Endothelial cell (in vitro differentiated cells): ENCODE measurements around the gene TKFC. TPM values are rescaled to one million over a fixed set of nuclear protein-coding genes. Genes with fewer than 3 reads are reported as not detected.
A peak's percentile ranks its signal among the peaks of the same experiment; 100 is the strongest.

Experiments
- DNase-seq: peaks from one replicate; pipeline ENCODE4 v3.0.0; 2021; ENCODE audit warnings: low spot score
- H3K27ac Mint-ChIP-seq: one replicate; pipeline ENCODE4 v1.8.0; 2021; ENCODE audit warnings: mixed read lengths, inconsistent platforms; ENCODE audit not compliant: unreplicated experiment
- H3K27me3 Mint-ChIP-seq: one replicate; pipeline ENCODE4 v1.8.0; 2021; ENCODE audit warnings: mild to moderate bottlenecking, moderate library complexity, mixed read lengths, inconsistent platforms; ENCODE audit not compliant: unreplicated experiment
- H3K36me3 Mint-ChIP-seq: one replicate; pipeline ENCODE4 v1.8.0; 2021; ENCODE audit warnings: mild to moderate bottlenecking, low read depth, mixed read lengths, inconsistent platforms; ENCODE audit not compliant: unreplicated experiment
- H3K4me1 Mint-ChIP-seq: one replicate; pipeline ENCODE4 v1.8.0; 2021; ENCODE audit warnings: mild to moderate bottlenecking, mixed read lengths, inconsistent platforms; ENCODE audit not compliant: unreplicated experiment
- H3K4me3 Mint-ChIP-seq: one replicate; pipeline ENCODE4 v1.8.0; 2021; ENCODE audit warnings: mild to moderate bottlenecking, mixed read lengths, inconsistent platforms; ENCODE audit not compliant: unreplicated experiment
- H3K9me3 Mint-ChIP-seq: one replicate; pipeline ENCODE4 v1.8.0; 2021; ENCODE audit warnings: mixed read lengths, inconsistent platforms; ENCODE audit not compliant: unreplicated experiment
- total RNA-seq: library from RNA; stranded (reverse); fragmentation: NEBNext Ultra II Directional; extraction: Animal tissue kit (Norgen Biotek cat#: 25700); gene quantifications from one replicate; pipeline ENCODE4 v1.2.1, GENCODE V29; 2021; ENCODE audit not compliant: unreplicated experiment
- TF ChIP-seq, protein P1 (sequence below): fragments of 200-600 bp; sonication (generic); IDR thresholded peaks from one replicate; pipeline ENCODE4 v1.5.0; 2021; ENCODE audit warnings: antibody characterized with exemption; ENCODE audit not compliant: unreplicated experiment

Gene TKFC
- total RNA-seq, 1 donor from 2014 or later = 53.1 TPM

DNA sequence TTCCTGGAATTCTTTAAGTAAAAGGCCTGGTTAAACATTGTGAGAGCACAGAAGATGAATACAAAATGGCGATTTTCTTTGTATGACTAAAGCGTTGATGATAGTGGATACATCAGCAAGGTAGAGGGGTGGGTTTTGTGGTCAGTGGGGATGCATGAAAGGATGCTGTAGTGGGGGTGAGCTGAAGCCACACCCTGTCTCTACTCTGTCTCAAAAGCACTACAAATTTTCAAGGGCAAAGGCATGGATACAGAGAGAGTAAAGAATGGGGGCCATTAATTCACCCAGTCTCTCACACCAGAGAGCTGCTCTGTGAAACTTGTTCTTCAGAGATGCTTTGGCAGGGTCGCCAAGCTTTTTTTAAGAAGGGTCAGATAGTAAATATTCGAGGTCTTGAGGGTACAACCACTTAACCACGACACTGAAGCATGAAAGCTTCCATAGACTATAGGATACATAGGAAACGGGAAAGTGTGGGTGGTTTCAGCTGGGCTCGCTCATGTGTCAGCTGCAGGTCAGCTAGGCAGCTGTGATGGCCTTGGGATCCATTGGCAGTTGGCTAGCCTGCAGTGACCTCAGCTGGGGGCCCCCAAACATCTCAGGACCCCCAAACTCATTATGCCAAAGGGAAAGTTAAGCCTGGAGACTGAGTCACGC lies 37.4 kb downstream of the TKFC start:
- peaks cover 7% of the 10 kb centered on the region for H3K9me3 Mint-ChIP-seq
- H3K27me3 Mint-ChIP-seq = peaks cover 1% of the 10 kb centered on the region
- TF ChIP-seq, protein P1, sequence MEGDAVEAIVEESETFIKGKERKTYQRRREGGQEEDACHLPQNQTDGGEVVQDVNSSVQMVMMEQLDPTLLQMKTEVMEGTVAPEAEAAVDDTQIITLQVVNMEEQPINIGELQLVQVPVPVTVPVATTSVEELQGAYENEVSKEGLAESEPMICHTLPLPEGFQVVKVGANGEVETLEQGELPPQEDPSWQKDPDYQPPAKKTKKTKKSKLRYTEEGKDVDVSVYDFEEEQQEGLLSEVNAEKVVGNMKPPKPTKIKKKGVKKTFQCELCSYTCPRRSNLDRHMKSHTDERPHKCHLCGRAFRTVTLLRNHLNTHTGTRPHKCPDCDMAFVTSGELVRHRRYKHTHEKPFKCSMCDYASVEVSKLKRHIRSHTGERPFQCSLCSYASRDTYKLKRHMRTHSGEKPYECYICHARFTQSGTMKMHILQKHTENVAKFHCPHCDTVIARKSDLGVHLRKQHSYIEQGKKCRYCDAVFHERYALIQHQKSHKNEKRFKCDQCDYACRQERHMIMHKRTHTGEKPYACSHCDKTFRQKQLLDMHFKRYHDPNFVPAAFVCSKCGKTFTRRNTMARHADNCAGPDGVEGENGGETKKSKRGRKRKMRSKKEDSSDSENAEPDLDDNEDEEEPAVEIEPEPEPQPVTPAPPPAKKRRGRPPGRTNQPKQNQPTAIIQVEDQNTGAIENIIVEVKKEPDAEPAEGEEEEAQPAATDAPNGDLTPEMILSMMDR = no peak
- peak overlapping the region; percentile 19 for H3K4me3 Mint-ChIP-seq
- H3K4me1 Mint-ChIP-seq = no peaks in the 10 kb centered on the region
- no peak overlapping the region for H3K27ac Mint-ChIP-seq
- no peak for DNase-seq
- peaks cover 44% of the 10 kb centered on the region for H3K36me3 Mint-ChIP-seq

DNA sequence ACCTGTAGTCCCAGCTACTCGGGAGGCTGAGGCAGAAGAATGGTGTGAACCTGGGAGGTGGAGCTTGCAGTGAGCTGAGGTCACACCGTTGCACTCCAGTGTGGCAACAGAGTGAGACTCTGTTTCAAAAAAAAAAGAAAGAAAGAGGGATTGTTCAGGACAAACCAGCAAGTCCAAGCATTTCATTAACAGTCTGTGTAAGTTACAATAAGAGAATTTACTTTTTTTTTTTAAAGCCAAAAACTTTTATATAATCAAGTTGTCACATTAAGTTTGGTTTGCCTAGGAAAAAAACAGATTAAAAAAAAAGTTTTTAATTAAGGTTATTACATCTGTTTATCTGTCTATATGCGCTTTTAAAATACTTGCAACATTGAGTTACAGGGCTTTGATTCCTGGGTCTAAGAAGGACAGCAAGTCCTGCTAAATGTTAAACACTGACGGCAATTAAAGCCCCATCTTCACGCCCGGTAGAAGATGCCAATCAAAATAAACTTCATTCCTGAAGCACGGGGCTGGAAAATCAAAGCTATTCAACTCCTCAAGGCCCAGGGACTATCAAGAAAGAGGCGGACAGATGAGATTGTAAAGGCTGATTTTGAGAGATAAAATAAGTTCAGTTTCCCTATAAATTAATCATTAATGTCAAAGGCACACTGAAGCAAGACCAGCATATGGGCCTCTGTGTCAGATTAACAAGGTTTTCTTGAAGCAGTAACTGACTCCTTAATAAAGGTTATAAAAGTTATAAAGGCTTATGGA lies 39.8 kb downstream of the TKFC start:
- Mint-ChIP-seq H3K9me3 (peaks cover 7% of the 10 kb centered on the region), H3K27me3 (peaks cover 1% of the 10 kb centered on the region), H3K27ac (no peak overlapping the region), H3K4me3 (no peak overlapping the region), H3K36me3 (peaks cover 49% of the 10 kb centered on the region), H3K4me1 (no peaks in the 10 kb centered on the region)
- DNase-seq = no peak
- TF ChIP-seq, protein P1 = no peak

DNA sequence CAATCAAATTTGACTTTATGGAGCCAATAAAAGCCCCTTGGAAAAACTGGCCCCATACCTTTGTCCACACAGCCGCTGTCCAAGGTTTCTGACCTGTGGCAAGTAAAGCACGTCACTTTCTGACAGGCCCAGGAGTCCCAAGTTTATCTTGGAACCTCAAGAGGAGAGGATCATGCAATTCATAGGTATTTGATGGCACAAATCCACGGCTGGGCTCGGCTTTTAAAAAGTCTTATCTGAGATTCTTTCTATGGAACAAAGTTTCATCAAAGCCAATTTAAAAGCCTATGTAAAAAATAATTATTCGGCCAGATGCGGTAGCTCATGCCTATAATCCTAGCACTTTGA lies 42.7 kb downstream of the TKFC start:
- peaks cover 25% of the 10 kb centered on the region for H3K36me3 Mint-ChIP-seq
- DNase-seq = no peak
- no peaks in the 10 kb centered on the region for H3K9me3 Mint-ChIP-seq

DNA sequence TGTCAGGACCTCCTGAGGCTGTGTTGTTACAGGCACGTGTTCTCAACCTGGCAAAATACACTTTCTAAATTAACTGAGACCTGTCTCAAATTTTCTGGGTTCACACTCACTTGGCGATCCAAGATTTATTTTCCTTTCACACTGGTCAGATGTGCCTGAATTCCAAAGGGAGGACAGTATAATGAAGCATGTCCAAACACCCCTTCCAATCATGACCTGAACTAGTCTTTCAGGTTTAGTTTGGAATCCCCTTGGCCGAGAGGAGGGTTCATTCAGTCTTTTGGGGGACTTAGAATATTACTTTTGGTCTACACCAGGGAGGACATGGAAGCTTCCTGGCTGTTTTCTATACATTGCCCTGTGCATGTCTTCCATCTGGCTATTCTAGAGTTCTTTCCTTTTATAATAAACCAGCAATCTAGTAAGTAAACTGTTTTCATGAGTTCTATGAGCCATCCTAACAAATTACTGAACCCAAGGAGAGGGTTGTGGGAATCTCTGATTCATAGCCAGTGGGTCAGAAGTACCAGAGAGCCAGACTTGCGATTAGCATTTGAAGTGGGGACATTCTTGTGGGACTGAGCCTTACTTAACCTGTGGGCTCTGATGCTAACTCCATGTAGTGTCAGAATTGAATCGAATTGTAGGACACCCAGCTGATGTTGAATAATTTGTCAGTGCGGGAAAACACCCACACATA lies 44.6 kb downstream of the TKFC start:
- H3K9me3 Mint-ChIP-seq = no peaks in the 10 kb centered on the region
- no peak overlapping the region for H3K27ac Mint-ChIP-seq
- DNase-seq = no peak
- TF ChIP-seq, protein P1 = no peak
- H3K4me3 Mint-ChIP-seq = no peak overlapping the region
- no peaks in the 10 kb centered on the region for H3K27me3 Mint-ChIP-seq
- no peaks in the 10 kb centered on the region for H3K4me1 Mint-ChIP-seq
- H3K36me3 Mint-ChIP-seq = peaks cover 16% of the 10 kb centered on the region

More for the DNA sequence above, 42.7 kb downstream of the TKFC start:
- Mint-ChIP-seq H3K27me3 (no peaks in the 10 kb centered on the region), H3K4me1 (no peaks in the 10 kb centered on the region), H3K4me3 (no peak overlapping the region), H3K27ac (no peak overlapping the region)
- TF ChIP-seq, protein P1 = no peak
